ENCODE data around the gene SCMH1. TPM values are rescaled to one million over a fixed set of nuclear protein-coding genes. Genes with fewer than 3 reads are reported as not detected.
"Not testable (repeated sequence)": the region's sequence is repeated elsewhere in the genome, so short reads cannot be mapped to it uniquely, and the experiment has no call there.

Gene SCMH1
- total and polyA plus RNA-seq, 2 of the 4 experiments (the other 2 are of a cell fraction): 9.0 to 19.4 TPM

GRCh38 chr1:41211608-41212007 is 30.5 kb downstream of the SCMH1 start:
- POLR2A ChIA-PET (ENCODE audit: unreplicated experiment); dilution Hi-C loops (cut with HindIII; ENCODE audit: low sequenced_read_pairs, unreplicated experiment): not testable (repeated sequence)

GRCh38 chr1:41207053-41207452 is 35.1 kb downstream of the SCMH1 start:
- H3K56ac ChIP-seq (ENCODE audit: extremely low read depth, insufficient read depth, low read length); H4K8ac ChIP-seq (ENCODE audit: low read depth in 2 of 2, low read length in 2 of 2); H2AK9ac ChIP-seq (replicated peaks; ENCODE audit: low read depth, low read length, poor library complexity); H2BK5ac ChIP-seq (ENCODE audit: low read depth, low read length, poor library complexity, severe bottlenecking); H2BK120ac ChIP-seq (ENCODE audit: low read depth, low read length); H3K4me3 ChIP-seq (ENCODE audit: insufficient read depth, low read depth, low read length); BruUV-seq (replicated peaks); H4K5ac ChIP-seq (ENCODE audit: low read depth, low read length); H3K9ac ChIP-seq (ENCODE audit: low read depth, low read length); H2BK20ac ChIP-seq (ENCODE audit: low read depth, low read length); ATAC-seq (ENCODE audit: low read depth); DNase-seq; H3K4me2 ChIP-seq (ENCODE audit: low read depth, low read length); H2BK15ac ChIP-seq (ENCODE audit: low read depth, low read length); POLR2A ChIA-PET (ENCODE audit: unreplicated experiment); H4K91ac ChIP-seq (ENCODE audit: insufficient read depth, low read depth, low read length); H3K14ac ChIP-seq (replicated peaks; ENCODE audit: low read depth, low read length); H3K4me1 ChIP-seq (ENCODE audit: control insufficient read depth, insufficient read depth, low read length); in situ Hi-C loops (cut with MboI; ENCODE audit: low sequenced_read_pairs); H4K20me1 ChIP-seq (ENCODE audit: insufficient read depth, low read length); H3K27ac ChIP-seq (ENCODE audit: insufficient read depth, low read length); H3K4ac ChIP-seq (ENCODE audit: low read depth, low read length); H2AFZ ChIP-seq (replicated peaks; ENCODE audit: low read length, poor library complexity); H3K9me3 ChIP-seq (ENCODE audit: control insufficient read depth, insufficient read depth, low read length); H3K27me3 ChIP-seq (ENCODE audit: control insufficient read depth, insufficient read depth, low read length); CTCF ChIA-PET; dilution Hi-C loops (cut with HindIII; ENCODE audit: low sequenced_read_pairs, unreplicated experiment); H3K18ac ChIP-seq (ENCODE audit: low read depth, low read length); H2AK5ac ChIP-seq (ENCODE audit: low read depth, low read length); H3K23ac ChIP-seq (ENCODE audit: low read depth, low read length); H3K36me3 ChIP-seq (ENCODE audit: control insufficient read depth, insufficient read depth, low read length); intact Hi-C loops (cut with micrococcal nuclease); H3K9me1 ChIP-seq (ENCODE audit: insufficient read depth, low read length): not testable (repeated sequence)
- no CpG with 5 or more reads among the region's 2 CpGs for WGBS, 2 experiments (ENCODE audit: extremely low coverage in 2 of 2, insufficient read length in 1 of 2)
- H3K79me1 ChIP-seq (ENCODE audit: low read depth in 1 of 2, low read length in 2 of 2): peaks cover 3 to 11% of the 10 kb centered on the region in 2 experiments; a peak in 3 of 4 replicates

More at GRCh38 chr1:41211608-41212007, 30.5 kb downstream of the SCMH1 start:
- H2AFZ ChIP-seq (replicated peaks; ENCODE audit: low read length, poor library complexity); ATAC-seq (ENCODE audit: low read depth); H3K4me2 ChIP-seq (ENCODE audit: low read depth, low read length); H2BK120ac ChIP-seq (ENCODE audit: low read depth, low read length); H2BK20ac ChIP-seq (ENCODE audit: low read depth, low read length); H3K36me3 ChIP-seq (ENCODE audit: control insufficient read depth, insufficient read depth, low read length); H2AK9ac ChIP-seq (replicated peaks; ENCODE audit: low read depth, low read length, poor library complexity); H3K9ac ChIP-seq (ENCODE audit: low read depth, low read length); H3K9me3 ChIP-seq (ENCODE audit: control insufficient read depth, insufficient read depth, low read length); H3K56ac ChIP-seq (ENCODE audit: extremely low read depth, insufficient read depth, low read length); H3K27ac ChIP-seq (ENCODE audit: insufficient read depth, low read length); H3K23ac ChIP-seq (ENCODE audit: low read depth, low read length); intact Hi-C loops (cut with micrococcal nuclease); DNase-seq; H4K5ac ChIP-seq (ENCODE audit: low read depth, low read length); H3K4ac ChIP-seq (ENCODE audit: low read depth, low read length); H4K8ac ChIP-seq (ENCODE audit: low read depth in 2 of 2, low read length in 2 of 2); H2BK5ac ChIP-seq (ENCODE audit: low read depth, low read length, poor library complexity, severe bottlenecking); H3K9me1 ChIP-seq (ENCODE audit: insufficient read depth, low read length); H3K27me3 ChIP-seq (ENCODE audit: control insufficient read depth, insufficient read depth, low read length); BruUV-seq (replicated peaks); in situ Hi-C loops (cut with MboI; ENCODE audit: low sequenced_read_pairs); H2BK15ac ChIP-seq (ENCODE audit: low read depth, low read length); H3K79me1 ChIP-seq (ENCODE audit: low read depth in 1 of 2, low read length in 2 of 2); H2AK5ac ChIP-seq (ENCODE audit: low read depth, low read length); H3K14ac ChIP-seq (replicated peaks; ENCODE audit: low read depth, low read length); H3K18ac ChIP-seq (ENCODE audit: low read depth, low read length); H3K4me1 ChIP-seq (ENCODE audit: control insufficient read depth, insufficient read depth, low read length); H4K20me1 ChIP-seq (ENCODE audit: insufficient read depth, low read length); H4K91ac ChIP-seq (ENCODE audit: insufficient read depth, low read depth, low read length); H3K4me3 ChIP-seq (ENCODE audit: insufficient read depth, low read depth, low read length); CTCF ChIA-PET: not testable (repeated sequence)
- WGBS, 2 experiments (ENCODE audit: extremely low coverage in 2 of 2, insufficient read length in 1 of 2): no CpG with 5 or more reads among the region's 2 CpGs

Measured in IMR-90 (cell line).